ENCODE data around the gene CBLN2.

The CBLN2 gene

GRCh38 chr18:72544092-72544886, at the start of gene CBLN2:
Gene CBLN2, minus strand, starts transcription at chr18:72544342. Its CDS starts 2,182 bp downstream, at chr18:72542160.
- DNase-seq = peak; percentile 66

GRCh38 chr18:72588360-72588759, 44.2 kb upstream of the CBLN2 start:
- DNase-seq = no peak

GRCh38 chr18:72584787-72585186, 40.6 kb upstream of the CBLN2 start:
- no peak for DNase-seq

GRCh38 chr18:72581976-72582375, 37.8 kb upstream of the CBLN2 start:
- DNase-seq = no peak

- DNase-seq = no peak
Measured at GRCh38 chr18:72572896-72573295, 28.8 kb upstream of the CBLN2 start.

GRCh38 chr18:72566290-72566689, 22.1 kb upstream of the CBLN2 start:
- no peak for DNase-seq

- no peak for DNase-seq
Measured at GRCh38 chr18:72555968-72556367, 11.8 kb upstream of the CBLN2 start.

- DNase-seq = peak; percentile 5
Measured at GRCh38 chr18:72555101-72555500, 11.0 kb upstream of the CBLN2 start.

GRCh38 chr18:72543357-72544055, 636 bp downstream of the CBLN2 start:
- peak; percentile 2 for DNase-seq

GRCh38 chr18:72542984-72543356, 1.2 kb downstream of the CBLN2 start:
- DNase-seq = peak; percentile 6

- DNase-seq = no peak
Measured at GRCh38 chr18:72542342-72542741, 1.8 kb downstream of the CBLN2 start.

GRCh38 chr18:72541871-72542332, 2.2 kb downstream of the CBLN2 start:
- DNase-seq = peak; percentile 4

- DNase-seq = no peak
Measured at GRCh38 chr18:72539901-72540300, 4.2 kb downstream of the CBLN2 start.

GRCh38 chr18:72530622-72531021, 13.5 kb downstream of the CBLN2 start:
- no peak for DNase-seq

- no peak for DNase-seq
Measured at GRCh38 chr18:72504866-72505265, 39.3 kb downstream of the CBLN2 start.

- DNase-seq = no peak
Measured at GRCh38 chr18:72502671-72503431, 41.3 kb downstream of the CBLN2 start.

GRCh38 chr18:72492497-72492896, 51.6 kb downstream of the CBLN2 start:
- no peak for DNase-seq

Measured in stimulated activated CD4-positive, alpha-beta T cell treated with anti-CD3 and anti-CD28 coated beads, Interleukin-15, amount 100 ng/mL, for 24 hours (primary cell).